PC-3 (cell line): ENCODE measurements around the gene NINJ2. TPM values are rescaled to one million over a fixed set of nuclear protein-coding genes. Genes with fewer than 3 reads are reported as not detected.

Experiments used
- ATAC-seq: fragments of 200-7000 bp; cut with Tn5 transposase; 2 replicates; pipeline ENCODE4 v1.9.1; 2020; ENCODE audit warnings: mild to moderate bottlenecking, moderate library complexity
- BruUV-seq: library from RNA; stranded (reverse); fragments of 400-500 nt; replicated peaks from 2 replicates; lab custom pipeline; 2021; lab: Mats Ljungman, UMichigan
- CTCF ChIA-PET: fragments of 300-600 bp; sonication (Branson Sonifier 250); formaldehyde crosslinking; loops from one replicate; lab custom pipeline; 2022; ENCODE audit warnings: antibody characterized with exemption; lab: Charles Lee
- POLR2A ChIA-PET: fragments of 300-600 bp; sonication (Branson Sonifier 250); formaldehyde crosslinking; loops from one replicate; lab custom pipeline; 2022; ENCODE audit warnings: antibody characterized with exemption; ENCODE audit not compliant: unreplicated experiment; lab: Charles Lee
- DNase-seq: peaks from one replicate; pipeline ENCODE4 v3.0.0-alpha.2; 2015
- H2AFZ ChIP-seq: fragments of 300-600 bp; sonication (generic); 2 replicates; pipeline ENCODE4 v1.6.0; 2016; ENCODE audit warnings: antibody characterized with exemption, low read length
- H3F3A ChIP-seq: fragments of 300-600 bp; sonication (generic); one replicate; pipeline ENCODE4 v1.6.0; 2017; ENCODE audit warnings: antibody characterized with exemption, low read length, control low read depth, mild to moderate bottlenecking; ENCODE audit not compliant: unreplicated experiment
- H3K27ac ChIP-seq: fragments of 300-600 bp; sonication (generic); 2 replicates; pipeline ENCODE4 v1.5.1; 2016; ENCODE audit warnings: mild to moderate bottlenecking, low read length
- H3K27me3 ChIP-seq: fragments of 300-600 bp; sonication (generic); 2 replicates; pipeline ENCODE4 v1.6.1; 2016; ENCODE audit warnings: low read length, mixed read lengths
- H3K36me3 ChIP-seq: fragments of 300-600 bp; sonication (generic); 2 replicates; pipeline ENCODE4 v1.6.1; 2016; ENCODE audit warnings: low read depth, mixed run types, low read length, mixed read lengths
- H3K4me1 ChIP-seq: fragments of 300-600 bp; sonication (generic); 2 replicates; pipeline ENCODE4 v1.5.1; 2016; ENCODE audit warnings: low read length; ENCODE audit not compliant: insufficient read depth
- H3K4me2 ChIP-seq: fragments of 300-600 bp; sonication (generic); 2 replicates; pipeline ENCODE4 v1.6.0; 2016; ENCODE audit warnings: low read length
- H3K4me3 ChIP-seq: fragments of 300-600 bp; sonication (generic); 2 replicates; pipeline ENCODE4 v1.5.1; 2016; ENCODE audit warnings: mild to moderate bottlenecking, low read length, mixed read lengths
- H3K79me2 ChIP-seq: fragments of 300-600 bp; sonication (generic); 2 replicates; pipeline ENCODE4 v1.6.1; 2017; ENCODE audit warnings: low read length, mixed read lengths
- H3K9ac ChIP-seq: fragments of 300-600 bp; sonication (generic); 2 replicates; pipeline ENCODE4 v1.6.0; 2016; ENCODE audit warnings: mild to moderate bottlenecking, low read length
- H3K9me2 ChIP-seq: fragments of 300-600 bp; sonication (generic); replicated peaks from 2 replicates; pipeline ENCODE4 v1.6.1; 2016; ENCODE audit warnings: mixed run types, low read length, mixed read lengths
- H3K9me3 ChIP-seq: fragments of 300-600 bp; sonication (generic); 2 replicates; pipeline ENCODE4 v1.6.1; 2016; ENCODE audit warnings: low read length, mixed read lengths
- H4K20me1 ChIP-seq: fragments of 300-600 bp; sonication (generic); 2 replicates; pipeline ENCODE4 v1.6.1; 2016; ENCODE audit warnings: low read length, mixed read lengths
- EZH2 ChIP-seq: fragments of 300-600 bp; sonication (generic); IDR thresholded peaks from one replicate; pipeline ENCODE4 v1.6.1; 2017; ENCODE audit warnings: antibody characterized with exemption, mild to moderate bottlenecking, low read length; ENCODE audit not compliant: unreplicated experiment
- EZH2phosphoT487 ChIP-seq: fragments of 300-600 bp; sonication (generic); IDR thresholded peaks from 2 replicates; pipeline ENCODE4 v1.6.1; 2018; ENCODE audit warnings: mild to moderate bottlenecking, antibody characterized with exemption, low read length, borderline replicate concordance
- intact Hi-C: fragments of 100-400 bp; cut with micrococcal nuclease; formaldehyde crosslinking; loops from 2 replicates; pipeline ENCODE4 v1.9.0; 2023
- total RNA-seq: library from RNA; depleted of rRNA; stranded (reverse); fragments of >200 nt; gene quantifications from 2 replicates; pipeline ENCODE4 v1.2.3, GENCODE V29; 2014
- TF ChIP-seq, protein P1 (sequence below): fragments of 300-600 bp; sonication (generic); conservative IDR thresholded peaks from 2 replicates; pipeline ENCODE4 v1.5.1; 2017; ENCODE audit warnings: antibody characterized with exemption, low read depth, mild to moderate bottlenecking, low read length

Gene NINJ2
- total RNA-seq, 1 experiment from 2014 or later = not detected

DNA sequence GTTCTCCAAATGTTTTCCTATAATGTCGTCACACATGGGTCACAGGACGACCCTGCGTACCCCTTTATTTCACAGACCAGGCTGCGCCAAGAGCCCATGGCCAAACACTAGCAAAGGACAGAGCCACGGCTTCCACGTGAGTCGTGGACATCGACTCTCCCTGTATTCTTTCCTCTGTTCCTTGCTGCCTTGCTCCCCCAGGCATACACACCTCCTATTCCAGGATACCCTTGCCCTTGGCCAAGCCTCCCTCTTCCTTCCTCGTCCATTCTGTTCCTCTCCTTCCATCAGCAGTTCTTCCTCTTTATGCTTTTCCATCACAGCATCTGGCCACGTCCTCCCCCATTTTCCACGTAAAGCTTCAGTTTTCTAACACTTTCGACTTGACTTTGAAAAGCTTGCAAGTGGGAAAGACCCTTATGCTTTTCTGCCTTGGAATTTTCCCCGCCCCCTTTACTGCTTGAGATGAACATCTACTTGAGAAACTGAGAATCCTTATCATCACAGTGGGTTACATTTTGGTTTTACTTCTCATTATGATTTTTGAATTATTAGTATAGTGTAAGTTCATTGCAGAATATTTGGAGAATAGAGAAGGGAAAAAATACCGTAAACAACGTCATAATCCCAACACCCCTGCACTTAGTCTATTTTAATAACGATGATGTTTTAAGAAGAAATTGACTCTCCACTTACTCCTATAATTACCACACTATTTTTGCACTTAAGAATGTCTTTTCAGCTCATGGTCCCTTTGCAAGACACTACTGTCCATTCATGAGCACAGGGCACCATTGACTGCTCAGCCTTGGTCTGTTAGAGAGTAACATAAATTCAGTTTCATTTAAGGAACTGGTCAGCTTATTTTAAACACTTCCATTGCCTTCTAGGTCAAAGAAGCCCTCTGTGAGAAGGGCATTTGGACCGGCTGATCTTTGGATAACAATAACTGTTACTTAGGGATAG is 15.8 kb upstream of the NINJ2 start:
- H2AFZ ChIP-seq = no peak overlapping the region
- ATAC-seq (no peak), DNase-seq (no peak)
- ChIA-PET CTCF (no interaction called here), POLR2A (no interaction called here)
- H3K27ac ChIP-seq = no peak overlapping the region
- H3K4me3 ChIP-seq = no peak overlapping the region
- no peak for TF ChIP-seq EZH2phosphoT487
- TF ChIP-seq, protein P1, sequence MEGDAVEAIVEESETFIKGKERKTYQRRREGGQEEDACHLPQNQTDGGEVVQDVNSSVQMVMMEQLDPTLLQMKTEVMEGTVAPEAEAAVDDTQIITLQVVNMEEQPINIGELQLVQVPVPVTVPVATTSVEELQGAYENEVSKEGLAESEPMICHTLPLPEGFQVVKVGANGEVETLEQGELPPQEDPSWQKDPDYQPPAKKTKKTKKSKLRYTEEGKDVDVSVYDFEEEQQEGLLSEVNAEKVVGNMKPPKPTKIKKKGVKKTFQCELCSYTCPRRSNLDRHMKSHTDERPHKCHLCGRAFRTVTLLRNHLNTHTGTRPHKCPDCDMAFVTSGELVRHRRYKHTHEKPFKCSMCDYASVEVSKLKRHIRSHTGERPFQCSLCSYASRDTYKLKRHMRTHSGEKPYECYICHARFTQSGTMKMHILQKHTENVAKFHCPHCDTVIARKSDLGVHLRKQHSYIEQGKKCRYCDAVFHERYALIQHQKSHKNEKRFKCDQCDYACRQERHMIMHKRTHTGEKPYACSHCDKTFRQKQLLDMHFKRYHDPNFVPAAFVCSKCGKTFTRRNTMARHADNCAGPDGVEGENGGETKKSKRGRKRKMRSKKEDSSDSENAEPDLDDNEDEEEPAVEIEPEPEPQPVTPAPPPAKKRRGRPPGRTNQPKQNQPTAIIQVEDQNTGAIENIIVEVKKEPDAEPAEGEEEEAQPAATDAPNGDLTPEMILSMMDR = no peak
- TF ChIP-seq EZH2 = no peak
- no peaks in the 10 kb centered on the region for H3K27me3 ChIP-seq
- intact Hi-C loops = no loop called here
- H3K4me2 ChIP-seq = no peak overlapping the region
- H3F3A ChIP-seq = no peaks in the 10 kb centered on the region
- no peaks in the 10 kb centered on the region for H3K36me3 ChIP-seq
- no peaks in the 10 kb centered on the region for H3K9me3 ChIP-seq
- H3K4me1 ChIP-seq = no peaks in the 10 kb centered on the region
- no TSS peak for BruUV-seq
- no peaks in the 10 kb centered on the region for H3K79me2 ChIP-seq
- H4K20me1 ChIP-seq = no peaks in the 10 kb centered on the region
- H3K9me2 ChIP-seq = no peaks in the 10 kb centered on the region
- no peak overlapping the region for H3K9ac ChIP-seq

DNA sequence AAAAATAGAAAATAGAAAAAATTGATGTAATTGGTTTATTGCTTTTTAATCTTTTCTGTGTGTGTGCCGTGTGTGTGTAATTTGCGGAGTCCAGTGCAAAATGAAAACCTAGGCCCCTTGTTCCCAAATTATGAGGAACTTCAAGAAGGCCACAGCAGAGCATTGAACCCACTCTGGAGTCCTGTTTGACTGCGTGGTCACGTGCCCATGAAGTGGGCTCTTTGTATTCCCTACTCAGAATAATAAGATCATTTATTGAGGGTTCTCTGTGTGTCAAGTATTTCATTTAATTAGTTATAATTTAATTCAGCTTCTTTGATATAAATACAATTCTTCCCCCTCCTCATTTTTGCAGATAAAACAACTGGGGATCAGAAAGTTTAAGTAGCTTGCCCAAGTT is 12.3 kb upstream of the NINJ2 start:
- ATAC-seq (no peak), DNase-seq (no peak)
- Histone ChIP-seq H3K27me3 (no peaks in the 10 kb centered on the region), H2AFZ (no peak overlapping the region), H4K20me1 (no peaks in the 10 kb centered on the region), H3K36me3 (no peaks in the 10 kb centered on the region), H3K9ac (no peak overlapping the region), H3K9me3 (no peaks in the 10 kb centered on the region), H3K4me2 (no peak overlapping the region), H3K4me1 (no peaks in the 10 kb centered on the region), H3K4me3 (no peak overlapping the region), H3K79me2 (no peaks in the 10 kb centered on the region), H3K9me2 (no peaks in the 10 kb centered on the region), H3K27ac (no peak overlapping the region), H3F3A (no peaks in the 10 kb centered on the region)
- ChIA-PET CTCF (no interaction called here), POLR2A (no interaction called here)
- no TSS peak for BruUV-seq
- intact Hi-C loops = no loop called here
- TF ChIP-seq EZH2 = no peak
- TF ChIP-seq, protein P1 = no peak
- TF ChIP-seq EZH2phosphoT487 = no peak

DNA sequence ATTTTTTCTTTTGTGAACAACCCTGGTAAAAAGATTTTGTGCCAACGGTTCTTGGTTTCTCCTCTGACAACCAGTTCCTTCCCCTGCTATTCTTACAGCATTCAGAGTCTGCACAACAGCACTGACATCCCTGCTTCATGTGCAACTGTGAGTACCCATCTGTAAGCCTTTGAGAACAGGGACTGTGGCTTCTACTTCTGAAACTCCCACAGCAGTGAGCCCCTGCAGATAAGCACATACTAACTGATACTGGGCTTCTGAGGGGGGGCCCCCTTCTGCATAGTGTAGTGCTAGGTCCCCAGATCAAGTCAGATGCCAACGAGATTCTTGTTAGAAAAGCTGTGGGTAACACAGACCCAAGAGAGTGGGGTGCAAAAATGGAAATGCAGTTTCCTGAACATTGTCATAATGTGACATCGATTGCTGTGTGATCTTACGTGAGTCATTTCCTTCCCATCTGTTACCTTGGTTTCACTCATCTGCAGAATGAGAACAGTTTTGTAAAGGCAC is 11.1 kb upstream of the NINJ2 start:
- intact Hi-C loops = no loop called here
- ChIA-PET POLR2A (no interaction called here), CTCF (no interaction called here)
- TF ChIP-seq EZH2 = no peak
- H2AFZ ChIP-seq = no peak overlapping the region
- H3K9ac ChIP-seq = no peak overlapping the region
- no peaks in the 10 kb centered on the region for H3K9me2 ChIP-seq
- peak; percentile 5 for DNase-seq
- ATAC-seq = no peak
- no TSS peak for BruUV-seq
- H3K4me2 ChIP-seq = no peak overlapping the region
- H3K4me1 ChIP-seq = no peaks in the 10 kb centered on the region
- H3K4me3 ChIP-seq = no peak overlapping the region
- no peak overlapping the region for H3K27ac ChIP-seq
- H3K79me2 ChIP-seq = no peaks in the 10 kb centered on the region
- no peaks in the 10 kb centered on the region for H4K20me1 ChIP-seq
- H3K27me3 ChIP-seq = no peaks in the 10 kb centered on the region
- H3F3A ChIP-seq = no peaks in the 10 kb centered on the region
- H3K36me3 ChIP-seq = no peaks in the 10 kb centered on the region
- no peaks in the 10 kb centered on the region for H3K9me3 ChIP-seq
